Cardiac muscle cell (in vitro differentiated cells and primary cell): ENCODE data around the gene SMAGP. TPM values are rescaled to one million over a fixed set of nuclear protein-coding genes. Genes with fewer than 3 reads are reported as not detected.
A peak's percentile ranks its signal among the peaks of the same experiment; 100 is the strongest.

Source experiments
- DNase-seq, 2 donors: peaks; one replicate each; pipeline versions ENCODE4 v3.0.0 to v3.0.0-alpha.2; 2010 to 2017; ENCODE audit warnings: low read depth in 1 of 2, low spot score in 1 of 2
- H3K27ac ChIP-seq: fragments of 200-600 bp; sonication (generic); 2 replicates; pipeline ENCODE4 v1.5.1; 2016
- H3K27me3 ChIP-seq: fragments of 200-600 bp; sonication (generic); 2 replicates; pipeline ENCODE4 v1.6.0; 2016; ENCODE audit warnings: control low read depth
- H3K36me3 ChIP-seq: fragments of 200-600 bp; sonication (generic); 2 replicates; pipeline ENCODE4 v1.5.1; 2016; ENCODE audit warnings: control low read depth
- H3K4me1 ChIP-seq: fragments of 200-600 bp; sonication (generic); 2 replicates; pipeline ENCODE4 v1.8.1; 2017; ENCODE audit warnings: low read depth, mild to moderate bottlenecking, mixed run types
- H3K4me3 ChIP-seq: fragments of 200-600 bp; sonication (generic); 2 replicates; pipeline ENCODE4 v1.5.1; 2016; ENCODE audit warnings: mild to moderate bottlenecking
- H3K9me3 ChIP-seq: fragments of 200-600 bp; sonication (generic); 2 replicates; pipeline ENCODE4 v1.5.1; 2017; ENCODE audit warnings: low read depth, mild to moderate bottlenecking, control low read depth
- polyA plus RNA-seq: library from polyadenylated mRNA; unstranded; fragments of >200 nt; fragmentation: Nextera tagmentation; extraction: Ambion mirVana; gene quantifications from 2 replicates; pipeline ENCODE4 v1.2.1, GENCODE V29; 2016
- total RNA-seq: library from RNA; depleted of rRNA; stranded (reverse); fragments of >200 nt; gene quantifications from 2 replicates; pipeline ENCODE4 v1.2.3, GENCODE V29; 2016
- TF ChIP-seq, protein P1 (sequence below): IDR thresholded peaks from 2 replicates; pipeline ENCODE4 v1.5.1; 2012; ENCODE audit warnings: low read depth, mild to moderate bottlenecking, low read length

SMAGP gene
- total and polyA plus RNA-seq, 2 experiments from 2014 or later = 3.0 to 4.7 TPM

DNA sequence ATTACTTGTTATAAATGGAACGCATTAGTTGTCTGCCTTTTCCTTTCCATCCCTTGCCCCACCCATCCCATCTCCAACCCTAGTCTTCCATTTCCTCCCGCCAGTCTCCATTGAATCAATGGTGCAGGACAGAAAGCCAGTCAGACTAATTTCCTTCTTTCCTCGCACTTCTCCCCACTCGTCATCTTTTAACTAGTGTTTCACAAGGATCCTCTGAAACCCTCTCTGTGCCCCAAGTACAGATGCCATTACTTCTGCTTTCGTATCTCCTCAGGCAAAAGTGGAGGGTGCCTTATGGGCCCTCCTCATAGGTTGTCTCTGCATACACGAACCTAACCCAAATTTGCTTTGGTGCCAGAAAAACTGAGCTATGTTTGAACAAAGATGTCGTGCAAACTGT lies 27.3 kb downstream of the SMAGP start:
- H3K4me3 ChIP-seq = no peak overlapping the region
- no peak overlapping the region for H3K27ac ChIP-seq
- peaks cover 13% of the 10 kb centered on the region for H3K36me3 ChIP-seq
- H3K27me3 ChIP-seq = no peaks in the 10 kb centered on the region
- TF ChIP-seq, protein P1, sequence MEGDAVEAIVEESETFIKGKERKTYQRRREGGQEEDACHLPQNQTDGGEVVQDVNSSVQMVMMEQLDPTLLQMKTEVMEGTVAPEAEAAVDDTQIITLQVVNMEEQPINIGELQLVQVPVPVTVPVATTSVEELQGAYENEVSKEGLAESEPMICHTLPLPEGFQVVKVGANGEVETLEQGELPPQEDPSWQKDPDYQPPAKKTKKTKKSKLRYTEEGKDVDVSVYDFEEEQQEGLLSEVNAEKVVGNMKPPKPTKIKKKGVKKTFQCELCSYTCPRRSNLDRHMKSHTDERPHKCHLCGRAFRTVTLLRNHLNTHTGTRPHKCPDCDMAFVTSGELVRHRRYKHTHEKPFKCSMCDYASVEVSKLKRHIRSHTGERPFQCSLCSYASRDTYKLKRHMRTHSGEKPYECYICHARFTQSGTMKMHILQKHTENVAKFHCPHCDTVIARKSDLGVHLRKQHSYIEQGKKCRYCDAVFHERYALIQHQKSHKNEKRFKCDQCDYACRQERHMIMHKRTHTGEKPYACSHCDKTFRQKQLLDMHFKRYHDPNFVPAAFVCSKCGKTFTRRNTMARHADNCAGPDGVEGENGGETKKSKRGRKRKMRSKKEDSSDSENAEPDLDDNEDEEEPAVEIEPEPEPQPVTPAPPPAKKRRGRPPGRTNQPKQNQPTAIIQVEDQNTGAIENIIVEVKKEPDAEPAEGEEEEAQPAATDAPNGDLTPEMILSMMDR = no peak
- no peak for DNase-seq
- H3K4me1 ChIP-seq = peaks cover 14% of the 10 kb centered on the region
- no peaks in the 10 kb centered on the region for H3K9me3 ChIP-seq

DNA sequence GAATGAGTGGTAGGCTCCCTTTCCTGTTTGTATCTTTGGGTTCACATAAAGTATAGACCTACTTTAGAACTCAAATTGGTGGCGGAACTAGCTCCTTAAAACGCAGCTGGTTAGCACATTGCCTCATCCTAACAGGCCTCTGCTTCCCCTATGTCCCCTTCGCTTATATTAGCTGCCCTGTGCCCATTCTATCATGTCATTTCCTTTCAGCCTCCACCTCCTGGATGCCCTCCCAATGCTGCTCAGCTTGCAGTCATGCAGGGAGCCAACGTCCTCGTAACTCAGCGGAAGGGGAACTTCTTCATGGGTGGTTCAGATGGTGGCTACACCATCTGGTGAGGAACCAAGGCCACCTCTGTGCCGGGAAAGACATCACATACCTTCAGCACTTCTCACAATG lies 28.1 kb downstream of the SMAGP start:
- no peak for DNase-seq
- Histone ChIP-seq H3K4me3 (no peak overlapping the region), H3K36me3 (peaks cover 13% of the 10 kb centered on the region), H3K4me1 (peaks cover 12% of the 10 kb centered on the region), H3K27ac (no peak overlapping the region), H3K9me3 (no peaks in the 10 kb centered on the region), H3K27me3 (no peaks in the 10 kb centered on the region)
- TF ChIP-seq, protein P1 = no peak

DNA sequence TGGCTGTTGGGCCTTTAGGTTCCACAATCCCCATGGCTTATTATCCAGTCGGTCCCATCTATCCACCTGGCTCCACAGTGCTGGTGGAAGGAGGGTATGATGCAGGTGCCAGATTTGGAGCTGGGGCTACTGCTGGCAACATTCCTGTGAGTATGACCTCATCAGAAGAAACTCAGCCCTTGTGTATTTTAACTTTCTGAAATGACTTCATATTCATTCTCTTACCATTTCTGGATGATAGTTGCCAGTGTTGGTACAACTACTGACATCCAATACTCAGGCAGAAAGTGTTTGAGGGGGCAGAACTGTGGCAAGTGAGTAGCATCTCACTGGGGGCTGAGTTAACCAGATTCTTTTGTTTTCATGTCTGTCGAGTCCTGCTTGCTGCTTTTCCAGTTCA lies 29.2 kb downstream of the SMAGP start:
- Histone ChIP-seq H3K27me3 (no peaks in the 10 kb centered on the region), H3K4me1 (peaks cover 4% of the 10 kb centered on the region), H3K27ac (no peak overlapping the region), H3K4me3 (no peak overlapping the region), H3K36me3 (peaks cover 13% of the 10 kb centered on the region), H3K9me3 (no peaks in the 10 kb centered on the region)
- no peak for DNase-seq
- TF ChIP-seq, protein P1 = no peak

DNA sequence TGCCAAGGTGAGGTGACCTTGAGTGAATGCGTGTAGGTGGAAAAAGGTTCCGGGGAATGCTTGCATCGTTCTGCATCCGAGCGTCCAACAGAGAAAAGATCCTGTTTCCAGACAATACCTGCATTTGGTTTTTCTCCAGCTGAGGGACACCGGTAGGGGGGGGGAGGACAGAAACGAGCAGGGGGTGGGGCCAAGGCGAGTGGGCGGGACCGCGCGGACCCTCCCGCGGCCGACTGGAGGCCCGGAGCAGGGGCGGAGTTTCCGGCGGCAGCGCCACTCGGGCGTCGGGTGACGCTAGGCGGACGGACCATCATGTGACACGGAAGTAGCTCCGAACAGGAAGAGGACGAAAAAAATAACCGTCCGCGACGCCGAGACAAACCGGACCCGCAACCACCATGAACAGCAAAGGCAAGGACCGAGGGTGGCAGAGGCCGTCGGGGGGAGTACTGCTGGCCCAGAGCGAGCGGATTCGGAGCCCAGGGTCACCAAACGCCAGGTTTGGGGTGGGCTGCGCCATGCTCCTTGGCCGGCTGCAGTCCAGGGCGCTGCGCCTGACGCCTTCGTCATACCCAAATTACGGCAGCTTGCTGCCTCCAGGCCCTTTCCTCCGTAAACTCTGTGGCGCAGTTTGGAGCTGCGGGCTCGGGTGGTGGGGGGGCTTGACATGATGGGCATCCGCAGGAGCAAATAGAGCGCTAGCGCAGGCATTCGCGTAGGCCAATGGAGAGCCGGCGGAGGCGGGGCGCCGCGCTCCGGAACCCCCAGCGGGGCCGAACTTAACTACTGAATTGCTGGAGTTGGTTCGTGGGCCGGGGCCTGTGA lies 31.5 kb downstream of the SMAGP start, which contains the start of gene DAZAP2:
DAZAP2 (plus strand) TSS at position 317 of the 825 bp plus-strand sequence; CDS start at position 399, 82 bp downstream.
- peak; percentile 96 to 98 for DNase-seq
- Histone ChIP-seq H3K27ac (peak within 1 kb of the TSS; percentile 99), H3K9me3 (no peaks in the 10 kb centered on the region), H3K4me3 (peak within 1 kb of the TSS; percentile 87), H3K36me3 (peaks cover 13% of the 10 kb centered on the region), H3K27me3 (no peaks in the 10 kb centered on the region), H3K4me1 (peaks cover 4% of the 10 kb centered on the region)
- TF ChIP-seq, protein P1 = peak; percentile 5

DNA sequence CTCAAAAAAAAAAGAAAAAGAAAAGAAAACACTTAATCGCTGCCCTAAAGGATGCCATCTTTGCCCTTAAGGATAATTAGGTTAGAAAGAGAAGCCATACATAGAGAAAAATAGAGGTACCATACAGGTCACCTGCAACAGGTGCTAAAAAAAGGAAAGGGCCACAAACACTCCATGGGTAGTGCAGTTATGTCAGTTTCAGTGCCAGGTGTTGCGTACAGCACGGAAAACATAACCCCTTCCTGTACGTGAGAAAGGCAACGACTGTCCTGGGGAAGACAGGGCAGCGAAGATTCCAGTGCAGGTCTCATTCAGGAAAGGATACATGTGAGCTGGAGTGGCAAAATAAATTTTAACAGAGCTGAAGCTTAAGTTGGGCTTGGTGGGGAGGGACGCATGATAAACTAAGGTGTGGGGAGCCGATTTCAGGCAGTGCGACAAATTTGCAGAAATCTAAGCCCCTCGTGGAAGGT lies 32.1 kb downstream of the SMAGP start:
- Histone ChIP-seq H3K27me3 (no peaks in the 10 kb centered on the region), H3K36me3 (peaks cover 13% of the 10 kb centered on the region), H3K4me1 (peaks cover 4% of the 10 kb centered on the region), H3K4me3 (peak overlapping the region; percentile 87), H3K27ac (peak overlapping the region; percentile 99), H3K9me3 (no peaks in the 10 kb centered on the region)
- no peak for DNase-seq
- TF ChIP-seq, protein P1 = no peak
